Left renal pelvis (tissue), 4 donors: ENCODE measurements around the gene ANXA3. TPM values are rescaled to one million over a fixed set of nuclear protein-coding genes. Genes with fewer than 3 reads are reported as not detected.
"Not testable (repeated sequence)": the region's sequence is repeated elsewhere in the genome, so short reads cannot be mapped to it uniquely, and the experiment has no call there.

Source experiments
- DNase-seq, 4 donors: peaks; one replicate each; pipeline ENCODE4 v3.0.0-alpha.2; 2013; ENCODE audit warnings: low read depth in 4 of 4, low spot score in 3 of 4
- polyA plus RNA-seq, 4 donors: library from polyadenylated mRNA; unstranded; fragments of 120-200 nt; gene quantifications; one replicate each; pipeline ENCODE4 v1.2.1, GENCODE V29; 2013; ENCODE audit not compliant: insufficient read length in 4 of 4

Gene ANXA3
- polyA plus RNA-seq, 4 donors: 16.5 to 61.2 (median 45.6) TPM

GRCh38 chr4:78569306-78569821 is 17.8 kb downstream of the ANXA3 start:
- no peak for DNase-seq

- DNase-seq: no peak
These were observed 18.5 kb downstream of the ANXA3 start for GRCh38 chr4:78570117-78570516.

- DNase-seq: no peak
These were observed 20.2 kb downstream of the ANXA3 start for GRCh38 chr4:78571804-78572203.

- no peak for DNase-seq
These were observed 27.3 kb downstream of the ANXA3 start for GRCh38 chr4:78578674-78579425.

GRCh38 chr4:78581618-78582017 is 30.0 kb downstream of the ANXA3 start:
- DNase-seq: no peak

GRCh38 chr4:78584863-78585547 is 33.4 kb downstream of the ANXA3 start:
- DNase-seq: no peak

- DNase-seq: no peak
These were observed 34.1 kb downstream of the ANXA3 start for GRCh38 chr4:78585633-78586032.

- no peak for DNase-seq
These were observed 37.5 kb downstream of the ANXA3 start for GRCh38 chr4:78588894-78589545.

GRCh38 chr4:78591404-78591803 is 39.8 kb downstream of the ANXA3 start:
- no peak for DNase-seq

GRCh38 chr4:78592088-78592783 is 40.7 kb downstream of the ANXA3 start:
- no peak for DNase-seq

GRCh38 chr4:78596111-78596742 is 44.7 kb downstream of the ANXA3 start:
- no peak for DNase-seq

GRCh38 chr4:78598431-78598830 is 46.9 kb downstream of the ANXA3 start:
- not testable (repeated sequence) for DNase-seq

GRCh38 chr4:78599147-78599546 is 47.6 kb downstream of the ANXA3 start:
- DNase-seq: no peak

GRCh38 chr4:78599931-78600375 is 48.4 kb downstream of the ANXA3 start:
- no peak for DNase-seq

- no peak for DNase-seq
These were observed 49.4 kb downstream of the ANXA3 start for GRCh38 chr4:78601013-78601412.

GRCh38 chr4:78602334-78602733 is 50.8 kb downstream of the ANXA3 start:
- no peak for DNase-seq

- DNase-seq: no peak
These were observed 51.8 kb downstream of the ANXA3 start for GRCh38 chr4:78603384-78603783.

- no peak for DNase-seq
These were observed 53.4 kb downstream of the ANXA3 start for GRCh38 chr4:78604988-78605387.

GRCh38 chr4:78606035-78606434 is 54.5 kb downstream of the ANXA3 start:
- DNase-seq: no peak

GRCh38 chr4:78606530-78607095 is 55.0 kb downstream of the ANXA3 start:
- DNase-seq: no peak
